ACC112 (cell line): ENCODE results near the gene CFB.

ENCODE experiments used
- H2AFZ ChIP-seq: fragments of 200-600 bp; sonication (generic); one replicate; pipeline ENCODE4 v1.6.0; 2017; ENCODE audit warnings: antibody characterized with exemption, low read length; ENCODE audit not compliant: unreplicated experiment
- H3K27ac ChIP-seq: fragments of 200-600 bp; sonication (generic); 2 replicates; pipeline ENCODE4 v1.5.1; 2014; ENCODE audit warnings: low read depth, mild to moderate bottlenecking, antibody characterized with exemption, low read length, moderate library complexity
- H3K27me3 ChIP-seq: fragments of 200-600 bp; sonication (generic); 2 replicates; pipeline ENCODE4 v1.6.1; 2014; ENCODE audit warnings: mild to moderate bottlenecking, antibody characterized with exemption, low read length, moderate library complexity, mixed read lengths; ENCODE audit not compliant: insufficient read depth
- H3K36me3 ChIP-seq: fragments of 200-600 bp; sonication (generic); 2 replicates; pipeline ENCODE4 v1.6.1; 2016; ENCODE audit warnings: mild to moderate bottlenecking, antibody characterized with exemption, low read length, moderate library complexity, mixed read lengths; ENCODE audit not compliant: insufficient read depth
- H3K4me1 ChIP-seq: fragments of 200-600 bp; sonication (generic); one replicate; pipeline ENCODE4 v1.6.1; 2016; ENCODE audit warnings: low read length, mixed read lengths; ENCODE audit not compliant: insufficient read depth, unreplicated experiment, control insufficient read depth
- H3K4me3 ChIP-seq: fragments of 200-600 bp; sonication (generic); 2 replicates; pipeline ENCODE4 v1.5.1; 2014; ENCODE audit warnings: mild to moderate bottlenecking, low read depth, low read length
- H3K79me2 ChIP-seq: fragments of 200-600 bp; sonication (generic); one replicate; pipeline ENCODE4 v1.6.0; 2016; ENCODE audit warnings: low read length; ENCODE audit not compliant: control insufficient read depth, unreplicated experiment, insufficient read depth

The CFB gene

DNA sequence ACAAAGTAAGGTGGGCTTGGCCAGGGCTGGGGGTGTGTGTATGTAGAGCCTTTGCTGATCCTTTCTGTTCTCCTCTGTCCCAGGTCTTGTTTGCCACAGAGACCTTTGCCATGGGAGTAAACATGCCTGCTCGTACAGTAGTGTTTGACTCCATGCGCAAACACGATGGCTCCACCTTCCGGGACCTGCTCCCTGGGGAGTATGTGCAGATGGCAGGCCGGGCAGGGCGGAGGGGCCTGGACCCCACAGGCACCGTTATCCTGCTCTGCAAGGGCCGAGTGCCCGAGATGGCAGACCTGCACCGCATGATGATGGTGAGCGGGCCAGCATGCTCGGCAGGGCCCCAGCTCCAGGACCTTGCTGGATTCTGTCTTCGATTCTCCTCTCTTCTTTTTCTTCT, 19.8 kb downstream of the CFB start:
- H2AFZ ChIP-seq, result no peak overlapping the region

DNA sequence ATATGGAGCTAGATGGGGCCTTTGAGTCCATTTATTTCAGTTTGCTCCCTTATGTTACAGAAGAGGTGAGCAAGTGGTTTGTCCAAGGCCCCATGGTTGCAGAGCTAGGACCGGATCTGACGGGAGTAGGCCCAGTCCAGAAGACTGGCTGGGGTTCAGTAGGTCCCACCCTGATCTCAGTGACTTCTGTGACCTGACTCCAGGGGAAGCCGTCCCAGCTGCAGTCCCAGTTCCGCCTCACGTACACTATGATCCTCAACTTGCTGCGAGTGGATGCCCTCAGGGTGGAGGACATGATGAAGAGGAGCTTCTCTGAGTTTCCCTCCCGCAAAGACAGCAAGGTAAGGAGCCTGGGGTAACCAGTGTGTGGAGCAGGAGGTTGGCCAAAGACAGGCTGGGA, 20.6 kb downstream of the CFB start:
- Histone ChIP-seq H3K36me3 (no peaks in the 10 kb centered on the region), H3K79me2 (peaks cover 12% of the 10 kb centered on the region), H3K27me3 (no peaks in the 10 kb centered on the region), H3K4me3 (no peak overlapping the region), H3K27ac (no peak overlapping the region), H3K4me1 (peaks cover 16% of the 10 kb centered on the region), H2AFZ (no peak overlapping the region)

More for the DNA sequence above, 19.8 kb downstream of the CFB start:
- Histone ChIP-seq H3K27me3 (no peaks in the 10 kb centered on the region), H3K4me3 (no peak overlapping the region), H3K79me2 (peaks cover 4% of the 10 kb centered on the region), H3K36me3 (no peaks in the 10 kb centered on the region), H3K4me1 (peaks cover 12% of the 10 kb centered on the region), H3K27ac (no peak overlapping the region)

DNA sequence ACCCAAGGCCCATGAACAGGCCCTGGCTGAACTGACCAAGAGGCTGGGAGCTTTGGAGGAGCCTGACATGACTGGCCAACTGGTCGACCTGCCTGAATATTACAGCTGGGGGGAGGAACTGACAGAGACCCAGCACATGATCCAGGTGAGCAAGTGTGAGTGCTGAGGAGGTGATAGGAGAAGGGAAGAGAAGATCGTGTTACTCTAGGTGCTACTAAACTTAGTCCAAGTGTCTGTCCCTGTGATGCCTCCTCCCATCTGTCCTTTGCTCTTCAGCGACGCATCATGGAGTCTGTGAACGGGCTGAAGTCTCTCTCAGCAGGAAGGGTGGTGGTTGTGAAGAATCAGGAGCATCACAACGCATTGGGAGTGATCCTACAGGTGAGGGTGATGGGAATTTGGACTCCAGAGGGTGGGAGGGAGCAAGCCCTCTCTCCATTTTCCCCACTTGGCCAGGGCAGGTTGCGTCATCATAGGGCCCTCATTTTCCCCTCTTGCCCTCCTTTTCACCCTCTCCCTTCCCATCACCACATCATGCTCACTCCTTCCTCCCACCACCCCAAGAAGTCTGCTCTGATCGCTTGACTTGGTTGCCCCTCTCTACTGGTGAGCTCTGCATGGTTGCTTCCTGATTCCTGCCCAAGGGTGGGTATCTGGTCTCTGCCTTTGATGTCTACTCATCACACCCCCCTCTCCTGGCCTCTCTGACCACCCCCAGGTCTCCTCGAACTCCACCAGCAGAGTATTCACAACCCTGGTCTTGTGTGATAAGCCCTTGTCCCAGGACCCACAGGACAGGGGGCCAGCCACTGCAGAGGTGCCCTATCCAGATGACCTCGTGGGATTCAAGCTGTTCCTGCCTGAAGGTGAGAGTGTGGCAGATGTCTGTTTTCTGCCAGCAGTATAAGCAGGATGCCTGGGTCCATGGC, 21.4 kb downstream of the CFB start:
- no peaks in the 10 kb centered on the region for H3K27me3 ChIP-seq
- H3K4me1 ChIP-seq, result peaks cover 16% of the 10 kb centered on the region
- H2AFZ ChIP-seq, result no peak overlapping the region
- H3K27ac ChIP-seq, result no peak overlapping the region
- no peaks in the 10 kb centered on the region for H3K36me3 ChIP-seq
- H3K79me2 ChIP-seq, result peaks cover 14% of the 10 kb centered on the region
- H3K4me3 ChIP-seq, result no peak overlapping the region

GRCh38 chr6:31967926-31968320, 22.0 kb downstream of the CFB start:
- H3K36me3 ChIP-seq, result no peaks in the 10 kb centered on the region
- no peak overlapping the region for H2AFZ ChIP-seq

GRCh38 chr6:31968326-31968725, 22.4 kb downstream of the CFB start:
- Histone ChIP-seq H3K4me1 (peaks cover 20% of the 10 kb centered on the region), H3K27me3 (no peaks in the 10 kb centered on the region), H3K4me3 (no peak overlapping the region), H3K36me3 (no peaks in the 10 kb centered on the region), H3K27ac (no peak overlapping the region), H3K79me2 (peaks cover 22% of the 10 kb centered on the region), H2AFZ (no peak overlapping the region)

More at GRCh38 chr6:31967926-31968320, 22.0 kb downstream of the CFB start:
- Histone ChIP-seq H3K27me3 (no peaks in the 10 kb centered on the region), H3K27ac (no peak overlapping the region), H3K4me1 (peaks cover 16% of the 10 kb centered on the region), H3K79me2 (peaks cover 18% of the 10 kb centered on the region), H3K4me3 (no peak overlapping the region)

DNA sequence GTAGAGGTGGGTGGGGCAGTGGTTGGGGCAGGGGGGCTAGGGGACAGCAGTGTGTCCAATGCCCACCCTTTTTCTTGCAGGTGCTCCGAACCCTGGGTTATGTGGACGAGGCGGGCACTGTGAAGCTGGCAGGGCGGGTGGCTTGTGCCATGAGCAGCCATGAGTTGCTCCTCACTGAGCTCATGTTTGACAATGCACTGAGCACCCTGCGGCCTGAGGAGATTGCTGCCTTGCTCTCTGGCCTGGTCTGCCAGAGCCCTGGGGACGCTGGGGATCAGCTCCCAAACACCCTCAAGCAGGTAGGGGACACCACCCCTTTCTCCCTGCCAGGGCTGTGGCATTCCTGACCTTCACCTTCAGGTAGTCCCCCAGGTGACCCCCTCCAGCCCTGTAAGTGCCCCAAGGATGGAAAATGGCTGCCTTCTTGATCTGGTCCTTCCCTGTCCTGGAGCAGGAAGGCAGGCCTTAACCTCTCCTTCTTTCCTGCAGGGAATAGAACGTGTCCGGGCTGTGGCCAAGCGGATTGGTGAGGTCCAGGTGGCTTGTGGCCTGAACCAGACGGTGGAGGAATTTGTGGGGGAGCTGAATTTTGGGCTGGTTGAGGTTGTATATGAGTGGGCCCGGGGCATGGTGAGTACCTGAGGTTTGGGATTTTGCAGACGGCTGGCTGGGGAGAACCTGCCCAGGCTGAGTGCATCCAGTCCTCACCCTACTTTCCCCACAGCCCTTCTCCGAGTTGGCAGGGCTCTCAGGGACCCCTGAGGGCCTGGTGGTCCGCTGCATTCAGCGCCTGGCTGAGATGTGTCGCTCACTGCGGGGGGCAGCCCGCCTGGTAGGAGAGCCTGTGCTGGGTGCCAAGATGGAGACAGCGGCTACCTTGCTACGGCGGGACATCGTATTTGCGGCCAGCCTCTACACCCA, 23.2 kb downstream of the CFB start:
- no peaks in the 10 kb centered on the region for H3K27me3 ChIP-seq
- peak overlapping the region; percentile 89; the same call in 1 of the 2 replicates for H3K4me3 ChIP-seq
- peaks cover 27% of the 10 kb centered on the region for H3K4me1 ChIP-seq
- H2AFZ ChIP-seq, result no peak overlapping the region
- H3K36me3 ChIP-seq, result no peaks in the 10 kb centered on the region
- peak overlapping the region; percentile 24 for H3K27ac ChIP-seq
- peaks cover 27% of the 10 kb centered on the region for H3K79me2 ChIP-seq

DNA sequence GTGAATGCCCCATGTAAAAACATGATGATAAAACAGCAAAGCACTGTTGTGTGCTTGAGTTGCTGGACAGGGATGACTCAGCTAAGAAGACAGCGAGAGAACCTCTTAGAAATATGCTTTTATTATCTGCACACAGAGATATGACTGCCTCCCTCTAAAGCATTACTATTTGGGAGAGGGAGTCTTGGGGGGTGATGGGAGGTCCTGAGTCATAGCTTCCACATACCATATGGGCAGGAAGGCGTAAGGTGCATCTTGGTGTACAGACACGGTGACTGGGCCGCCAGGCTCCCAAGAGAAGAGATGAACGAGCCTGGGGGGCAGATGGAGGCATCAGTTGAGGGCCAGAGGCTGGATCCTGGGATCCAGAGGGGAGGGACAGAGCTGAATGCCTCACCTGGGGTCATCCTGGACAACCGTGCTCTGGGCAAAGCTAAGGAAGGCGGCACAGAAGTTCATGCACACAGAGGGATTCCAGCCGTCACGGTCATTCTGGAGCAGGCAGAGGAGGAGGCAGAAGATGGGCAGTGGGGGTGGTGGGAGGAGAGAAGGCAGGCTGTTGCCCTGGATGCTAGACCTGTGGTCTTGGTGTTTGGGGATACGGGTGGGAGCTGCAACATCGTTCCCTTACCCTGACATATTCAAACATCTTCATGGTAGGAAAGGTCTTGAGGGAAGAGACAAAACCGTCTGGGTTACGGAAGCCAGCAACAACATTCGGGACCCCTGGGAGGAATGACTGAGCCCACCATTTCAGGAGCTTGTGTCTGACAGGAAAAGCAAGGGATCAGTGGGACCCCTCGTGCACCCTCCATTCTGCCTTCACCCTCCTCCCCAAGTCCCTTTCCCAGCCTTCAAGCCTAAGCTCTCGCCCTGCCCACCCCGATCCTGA, 24.1 kb downstream of the CFB start:
- peaks cover 27% of the 10 kb centered on the region for H3K4me1 ChIP-seq
- peak overlapping the region; percentile 89 for H3K4me3 ChIP-seq
- peak overlapping the region; percentile 90 for H3K27ac ChIP-seq
- no peak overlapping the region for H2AFZ ChIP-seq
- no peaks in the 10 kb centered on the region for H3K36me3 ChIP-seq
- no peaks in the 10 kb centered on the region for H3K27me3 ChIP-seq
- H3K79me2 ChIP-seq, result peaks cover 27% of the 10 kb centered on the region

GRCh38 chr6:31970604-31971271, 24.8 kb downstream of the CFB start:
- Histone ChIP-seq H3K4me1 (peaks cover 27% of the 10 kb centered on the region), H2AFZ (no peak overlapping the region), H3K27ac (peak overlapping the region; percentile 90), H3K4me3 (peak overlapping the region; percentile 89), H3K79me2 (peaks cover 27% of the 10 kb centered on the region), H3K27me3 (no peaks in the 10 kb centered on the region), H3K36me3 (no peaks in the 10 kb centered on the region)

DNA sequence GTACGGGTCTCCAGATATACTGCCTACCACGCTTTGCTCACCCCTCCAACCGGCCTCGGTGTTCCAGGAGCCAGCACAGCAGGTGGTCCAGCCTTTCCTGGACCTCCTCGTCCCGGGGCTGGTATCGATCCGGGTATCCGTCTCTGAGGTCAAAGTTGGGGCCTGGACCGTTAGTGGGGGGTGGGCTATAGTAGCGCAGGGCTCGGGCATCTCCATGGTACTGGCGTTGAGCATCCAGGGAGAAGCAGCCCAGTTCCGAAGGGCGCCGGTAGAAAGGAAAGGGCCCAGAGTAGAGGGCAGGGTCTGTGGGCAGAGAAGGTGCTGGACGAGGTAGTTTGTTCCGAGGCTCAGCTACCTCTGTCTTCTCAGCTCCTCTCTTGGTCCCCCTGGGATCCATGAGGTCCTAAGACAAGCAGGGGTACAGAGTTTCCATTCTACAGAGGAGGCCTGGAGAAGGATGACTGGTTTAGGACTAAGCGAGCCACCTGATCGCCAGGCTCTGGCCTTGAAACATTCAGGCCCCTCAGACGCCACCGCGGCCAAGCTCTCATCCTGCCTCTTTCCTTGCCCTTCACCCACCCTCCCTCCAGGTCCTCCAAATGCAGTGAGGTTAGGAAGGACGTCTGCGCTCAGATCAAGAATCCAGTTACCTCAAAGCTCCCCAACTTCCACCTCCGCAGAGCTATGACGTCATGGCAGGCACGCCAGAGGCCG, 25.5 kb downstream of the CFB start:
- no peaks in the 10 kb centered on the region for H3K36me3 ChIP-seq
- H3K27me3 ChIP-seq, result no peaks in the 10 kb centered on the region
- peaks cover 27% of the 10 kb centered on the region for H3K79me2 ChIP-seq
- peak overlapping the region; percentile 90 for H3K27ac ChIP-seq
- H2AFZ ChIP-seq, result peak overlapping the region; percentile 47
- peak overlapping the region; percentile 89 for H3K4me3 ChIP-seq
- H3K4me1 ChIP-seq, result peaks cover 27% of the 10 kb centered on the region
